ENCODE data around the gene PKIG.
"Not testable (repeated sequence)": the region's sequence is repeated elsewhere in the genome, so short reads cannot be mapped to it uniquely, and the experiment has no call there.

The PKIG gene

DNA sequence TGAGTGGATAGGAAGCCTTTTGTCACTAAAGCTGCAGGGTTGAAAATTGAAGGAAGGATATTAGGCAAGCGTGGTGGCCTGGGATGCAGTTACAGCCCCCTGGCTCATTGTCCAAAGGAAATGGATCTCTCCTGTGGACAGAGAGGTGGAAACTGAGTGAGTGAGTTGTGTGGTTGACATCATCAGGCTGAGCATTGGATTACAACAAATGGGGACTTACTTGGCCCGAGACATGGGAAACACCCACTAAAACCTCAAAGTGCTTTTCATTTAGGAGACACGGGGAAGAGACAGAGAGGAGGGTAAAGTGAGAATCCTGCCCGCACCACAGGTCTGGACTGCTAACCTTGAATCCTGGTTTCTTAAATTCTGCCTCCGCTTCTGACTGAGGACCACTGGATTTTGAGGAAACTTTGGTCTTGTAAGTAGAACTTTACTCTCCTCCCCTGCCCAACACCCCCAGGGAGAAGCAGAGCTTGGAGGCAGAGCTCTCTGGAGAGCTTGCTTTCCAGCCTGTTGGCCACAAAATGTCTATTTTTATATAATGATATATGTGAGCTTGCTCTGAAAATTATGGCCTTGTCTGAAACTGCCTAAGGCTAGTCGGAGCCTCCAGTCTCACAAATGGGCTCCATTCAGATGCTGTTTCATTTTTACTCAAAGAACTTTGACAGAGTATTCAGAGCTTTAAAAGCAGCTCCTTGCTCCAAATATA is at the start of gene PKIG:
Gene PKIG (plus strand): TSS at position 269 of the 715 bp plus-strand sequence. CDS start 31,978 bp downstream, outside the sequence.
- DNase-seq = no peak

DNA sequence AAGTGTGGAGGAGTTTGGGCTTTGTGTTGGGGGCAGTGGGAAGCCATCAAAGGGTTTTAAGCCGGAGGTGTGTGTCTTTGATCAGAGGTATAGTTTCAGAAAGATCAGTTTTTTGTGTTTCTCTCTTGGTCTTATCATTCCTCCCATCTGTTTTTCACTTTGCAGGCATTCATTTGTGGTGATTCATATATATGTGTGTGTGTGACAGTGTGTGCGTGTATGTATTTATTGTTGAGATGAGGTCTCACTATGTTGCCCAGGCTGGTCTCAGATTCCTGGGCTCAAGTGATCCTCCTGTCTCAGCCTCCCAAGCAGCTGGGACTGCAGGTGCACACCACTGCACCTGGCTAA is 49.4 kb upstream of the PKIG start:
- no peak for DNase-seq

DNA sequence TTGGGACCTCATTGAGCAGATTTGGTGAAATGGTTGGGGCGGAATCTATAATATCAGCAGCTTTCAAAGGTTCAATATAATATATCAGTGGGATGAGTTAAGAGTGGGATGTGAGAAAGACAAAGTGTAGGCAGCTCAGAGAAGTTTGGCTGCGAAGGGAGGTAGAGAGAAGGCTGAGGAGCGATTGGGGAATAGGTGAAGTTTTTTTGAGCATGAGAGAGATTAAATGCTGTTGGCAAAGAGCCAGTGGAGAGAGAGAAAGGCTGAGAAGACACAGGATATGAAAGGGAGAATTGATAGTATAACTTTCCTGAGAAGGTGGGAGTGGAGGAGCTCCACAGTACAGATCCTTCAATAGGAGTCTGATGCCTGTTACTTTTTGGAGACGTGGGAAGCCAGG is 48.5 kb upstream of the PKIG start:
- no peak for DNase-seq

DNA sequence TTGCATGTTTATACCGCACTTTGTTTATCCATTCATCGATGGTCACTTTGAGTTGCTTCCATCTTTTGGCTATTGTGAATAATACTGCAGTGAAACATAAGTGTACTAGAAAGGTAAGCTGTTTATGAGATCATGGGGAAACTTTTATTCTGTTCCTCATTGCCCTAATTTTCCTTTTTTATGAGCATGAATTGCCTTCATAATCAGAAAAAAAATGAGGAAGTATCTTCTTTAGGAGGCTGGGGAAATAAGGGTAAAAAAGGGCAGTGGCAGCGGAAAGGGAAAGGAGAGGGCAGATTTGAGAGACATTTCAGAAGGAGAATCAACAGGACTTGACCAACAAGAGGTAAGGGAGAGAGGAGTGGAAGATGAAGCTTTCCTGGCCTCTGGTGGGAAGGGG is 46.2 kb upstream of the PKIG start:
- DNase-seq = no peak

DNA sequence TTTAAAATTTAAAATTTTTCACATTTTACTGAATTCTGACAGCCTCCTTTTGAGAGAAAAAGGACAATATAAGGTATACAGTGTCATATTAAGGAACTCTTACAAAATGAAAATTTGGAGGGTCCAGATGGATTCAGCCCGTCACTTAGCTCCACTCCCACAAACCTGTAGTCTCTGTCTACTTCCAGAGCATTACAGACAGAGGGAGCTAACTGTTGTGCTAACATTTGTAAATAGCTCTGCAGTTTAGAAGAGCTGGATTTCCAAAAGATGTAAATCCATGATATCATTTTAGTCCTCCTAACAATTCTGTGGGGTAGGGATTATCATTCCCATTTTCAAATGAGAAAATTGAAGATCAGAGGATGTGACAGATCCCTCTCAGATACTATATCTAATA is 44.4 kb upstream of the PKIG start:
- no peak for DNase-seq

DNA sequence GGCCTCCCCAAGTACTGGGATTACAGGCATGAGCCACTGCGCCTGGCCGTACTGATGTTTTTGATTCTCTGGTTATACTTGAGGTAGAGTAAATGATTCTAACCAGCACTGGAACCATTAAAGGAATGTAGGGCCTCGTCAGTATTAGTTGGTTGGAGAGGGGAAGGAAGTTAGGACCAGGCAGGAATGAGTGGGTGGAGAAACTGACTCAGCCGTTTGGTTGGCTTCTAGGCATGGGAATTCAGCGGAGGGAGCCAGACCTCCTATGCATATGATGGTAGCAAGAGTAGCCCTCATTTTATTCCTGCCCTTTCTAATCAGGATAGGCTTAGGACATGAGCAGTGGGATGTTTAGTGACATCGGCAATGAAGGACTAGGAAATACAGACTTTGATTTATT is 41.5 kb upstream of the PKIG start:
- no peak for DNase-seq

DNA sequence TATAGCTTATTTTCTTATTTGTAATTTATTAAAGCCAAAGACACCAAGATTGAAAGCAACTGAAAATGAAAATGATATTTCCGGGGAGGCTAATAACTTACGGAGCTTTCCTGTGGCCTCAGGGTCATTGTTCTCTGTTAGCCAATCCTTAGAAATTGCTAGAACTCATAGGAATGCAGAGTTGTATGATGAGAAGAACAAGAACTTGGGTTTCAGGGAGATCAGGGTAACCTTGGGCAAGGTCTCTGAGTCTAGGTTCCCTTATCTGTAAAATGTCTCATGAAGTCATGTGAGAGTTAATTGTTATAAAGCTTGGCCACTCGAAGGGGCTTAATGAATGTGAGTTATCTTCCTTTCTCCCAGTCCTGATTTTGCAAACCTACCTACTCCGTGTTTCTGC is 40.4 kb upstream of the PKIG start:
- DNase-seq = no peak

DNA sequence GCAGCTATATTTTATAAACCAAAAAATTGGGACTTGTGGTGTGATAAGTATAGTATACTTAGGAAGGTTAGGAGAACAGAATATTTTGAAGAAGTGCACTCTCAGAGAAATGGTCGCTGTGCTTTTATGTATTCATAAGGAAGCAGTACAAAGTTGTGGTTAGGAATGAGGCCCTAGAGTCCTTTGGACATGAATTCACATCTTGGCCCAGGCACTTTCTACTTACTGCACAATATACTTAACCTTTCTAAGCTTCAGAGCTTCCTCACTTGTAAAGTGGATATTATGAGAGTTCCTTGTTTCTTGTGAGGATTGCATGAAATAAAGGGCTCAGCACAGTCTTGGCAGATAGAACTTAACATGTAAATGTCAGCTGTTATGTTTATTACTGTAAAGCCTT is 39.5 kb upstream of the PKIG start:
- DNase-seq = no peak

DNA sequence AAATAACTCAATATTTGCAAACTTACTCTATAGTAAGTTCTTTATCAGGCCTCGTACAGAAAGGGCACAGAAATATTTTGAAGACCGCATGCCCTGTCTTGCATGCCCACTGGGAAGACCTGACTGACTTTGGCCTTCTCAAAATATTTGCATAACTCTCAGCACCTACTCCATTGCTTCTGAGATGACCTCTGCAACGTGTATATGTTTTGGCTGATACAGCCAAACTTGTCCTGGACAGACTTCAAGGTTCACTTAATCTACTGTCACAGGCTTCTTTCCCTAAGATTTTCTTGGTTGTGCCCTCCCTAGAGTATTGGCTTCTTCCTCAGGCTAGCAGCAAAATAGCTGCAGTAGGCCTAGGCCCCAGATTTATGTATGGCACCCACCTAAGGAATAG is 39.0 kb upstream of the PKIG start:
- no peak for DNase-seq

DNA sequence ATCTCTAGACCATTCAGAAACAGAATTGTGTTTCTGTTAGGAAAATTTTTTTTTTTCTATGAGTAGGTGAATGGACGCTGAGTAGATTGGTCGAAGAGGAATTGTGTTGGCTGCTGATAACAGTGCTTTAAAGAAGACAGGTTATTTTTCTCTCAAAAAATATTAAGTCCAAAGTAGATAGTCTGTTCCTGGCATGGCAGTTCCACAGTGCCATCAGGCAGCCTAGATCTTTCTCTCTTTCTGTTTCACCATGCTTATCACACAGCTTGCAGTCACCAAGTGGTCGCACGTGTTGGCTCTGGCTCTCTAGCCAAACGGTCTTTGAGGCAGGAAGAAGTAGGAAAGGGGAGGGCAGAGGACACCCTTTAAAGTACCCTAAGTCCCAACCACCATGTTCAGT is 38.1 kb upstream of the PKIG start:
- DNase-seq = no peak

DNA sequence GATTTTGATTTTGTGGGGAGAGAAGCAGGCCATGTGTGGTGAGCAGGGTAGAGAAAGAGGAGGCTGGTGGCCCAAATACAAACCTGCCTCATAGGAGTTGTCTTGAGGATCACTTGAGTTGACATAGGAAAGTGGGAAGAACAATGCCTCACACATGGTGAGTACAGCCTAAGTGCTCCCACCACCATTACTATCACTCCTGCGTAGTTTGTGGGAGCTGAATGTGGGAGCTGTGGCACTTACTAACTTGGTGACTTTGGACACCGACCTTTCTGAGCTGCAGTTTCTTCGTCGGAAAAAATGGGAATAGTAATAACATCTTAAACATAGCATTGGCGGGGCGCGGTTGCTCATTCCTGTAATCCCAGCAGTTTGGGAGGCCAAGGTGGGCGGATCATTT is 35.0 kb upstream of the PKIG start:
- DNase-seq = no peak

DNA sequence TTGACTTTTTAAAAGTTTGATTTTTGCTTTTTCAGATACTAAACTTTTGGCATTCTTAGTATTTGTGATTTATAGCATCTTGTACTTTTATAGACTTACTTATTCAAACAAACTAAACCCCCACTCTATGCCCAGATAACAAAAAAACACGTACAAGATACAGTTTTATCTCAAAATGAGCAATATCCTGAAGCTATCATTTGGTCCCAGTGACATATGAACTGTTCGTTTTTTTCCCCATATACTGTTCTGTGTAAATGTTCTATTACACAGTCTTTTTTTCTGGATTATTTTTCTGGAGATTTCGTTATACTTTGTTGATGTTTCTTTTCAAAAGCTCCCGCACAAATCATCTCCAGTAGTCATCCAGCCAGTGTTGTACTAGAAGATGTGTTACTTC is 33.3 kb upstream of the PKIG start:
- DNase-seq = no peak

DNA sequence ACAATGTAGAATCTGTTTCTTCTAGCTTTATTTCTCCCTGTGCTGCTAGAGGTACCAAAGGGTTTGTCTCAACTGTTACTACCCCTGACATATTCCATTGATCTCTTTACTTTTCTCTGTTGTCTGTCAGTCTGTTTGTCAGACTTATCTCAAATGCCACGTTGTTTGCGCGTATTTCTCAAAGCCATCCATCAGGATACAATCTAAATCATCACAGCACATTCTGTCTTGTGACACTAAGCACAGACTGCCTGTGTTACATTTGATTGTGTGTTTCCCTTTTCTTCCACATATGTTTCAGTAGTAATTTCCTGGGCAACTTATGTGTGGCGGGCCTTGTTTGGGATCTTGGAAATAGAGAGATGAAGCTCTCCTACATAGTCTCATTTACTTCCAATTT is 30.3 kb upstream of the PKIG start:
- no peak for DNase-seq

DNA sequence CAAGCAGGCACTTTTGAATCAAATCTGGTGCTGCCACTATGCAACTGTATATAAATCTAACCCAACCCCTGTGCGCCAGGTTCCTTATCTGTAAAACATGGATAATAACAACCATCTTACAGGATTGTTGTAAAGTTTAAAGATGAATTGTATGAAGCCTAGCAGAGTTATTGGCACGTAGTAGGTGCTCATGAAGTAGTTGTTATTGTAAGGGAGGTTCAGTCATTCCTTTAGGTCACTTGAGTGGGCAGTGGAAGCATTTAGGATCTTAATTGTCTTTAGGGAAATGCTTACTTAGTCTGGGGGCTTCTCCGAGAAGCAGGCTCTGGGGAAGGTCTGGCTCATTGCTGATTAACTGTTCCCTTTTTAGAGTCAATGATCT is 29.8 kb upstream of the PKIG start:
- no peak for DNase-seq

DNA sequence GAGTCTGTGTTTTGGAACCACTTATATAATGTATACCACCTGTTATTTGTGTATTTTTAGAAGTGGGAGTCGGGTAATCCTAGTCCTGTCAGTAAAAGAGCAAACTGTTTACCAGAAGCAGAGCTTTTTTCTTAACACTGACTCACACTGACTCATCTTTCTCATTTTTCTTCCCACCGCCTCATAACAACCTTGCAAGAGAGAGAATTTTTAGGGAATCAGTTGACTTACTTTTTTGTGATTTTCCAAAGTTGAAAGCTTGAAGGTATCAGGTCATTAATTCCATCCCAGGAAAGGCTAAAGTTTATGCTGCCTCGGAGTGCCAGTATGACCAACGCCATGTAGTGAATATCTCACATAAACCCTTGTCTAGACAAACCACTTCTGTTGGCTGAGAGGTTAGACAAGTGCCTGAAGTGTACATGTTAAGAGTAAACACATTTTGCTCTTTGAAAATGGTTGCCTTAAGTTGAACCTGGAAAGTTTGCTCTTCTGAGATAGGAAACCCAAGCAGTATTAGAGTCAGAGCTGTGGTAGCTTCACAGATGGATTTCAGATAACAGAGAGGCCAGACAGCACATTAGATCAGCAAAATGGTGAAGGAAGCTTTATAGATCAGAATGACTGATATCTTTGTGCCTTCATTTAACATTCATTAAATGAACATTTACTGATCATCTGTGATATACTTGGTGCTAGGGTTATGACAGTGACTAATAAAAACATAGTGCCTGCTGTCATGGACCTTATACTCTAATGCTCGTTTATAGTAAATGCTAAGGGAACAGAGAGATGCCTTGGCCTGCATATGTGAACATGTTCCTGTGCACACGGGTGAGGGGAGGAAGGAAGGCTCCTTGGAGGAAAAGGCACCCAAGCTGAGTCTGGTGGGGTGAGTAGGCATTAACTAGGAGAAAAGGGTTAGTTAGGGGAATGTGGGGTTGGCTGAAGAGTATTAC is 29.1 kb upstream of the PKIG start:
- no peak for DNase-seq

DNA sequence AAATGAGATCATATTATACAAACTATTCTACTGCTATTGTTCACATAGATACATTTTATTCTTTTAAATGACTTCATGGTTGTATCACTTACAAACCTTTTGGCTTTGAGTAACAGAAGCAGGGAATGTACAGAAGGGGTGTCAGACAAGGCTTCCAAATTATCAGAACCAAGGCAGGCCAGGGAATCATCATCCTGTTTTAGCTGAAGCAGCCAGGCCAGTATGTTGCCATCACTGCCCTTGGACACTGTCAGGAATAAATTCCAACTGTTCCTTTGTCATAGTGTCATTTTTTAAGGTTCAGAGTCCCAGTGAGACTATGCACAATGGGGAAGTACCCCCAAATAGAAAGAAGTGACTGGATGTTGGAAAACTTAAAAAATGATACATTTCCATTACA is 23.1 kb upstream of the PKIG start:
- DNase-seq = no peak

DNA sequence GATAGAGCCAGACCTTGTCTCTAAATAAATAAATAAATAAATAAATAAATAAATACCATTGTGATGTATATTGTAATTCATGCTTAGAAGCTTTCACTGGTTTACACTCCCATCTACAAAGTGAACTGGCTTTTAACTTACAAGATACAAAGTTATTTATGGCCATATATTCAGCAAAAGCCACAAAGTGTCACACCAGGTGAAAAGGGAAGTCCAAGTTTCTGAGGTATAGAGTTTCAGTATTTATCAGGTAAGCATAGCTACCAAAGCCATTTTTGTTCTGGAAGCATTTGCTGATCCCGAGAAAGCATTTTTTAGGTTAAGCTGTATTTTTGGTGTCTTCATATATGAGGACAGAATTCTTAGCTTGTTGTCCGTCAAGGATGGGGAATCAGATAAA is 22.1 kb upstream of the PKIG start:
- no peak for DNase-seq

DNA sequence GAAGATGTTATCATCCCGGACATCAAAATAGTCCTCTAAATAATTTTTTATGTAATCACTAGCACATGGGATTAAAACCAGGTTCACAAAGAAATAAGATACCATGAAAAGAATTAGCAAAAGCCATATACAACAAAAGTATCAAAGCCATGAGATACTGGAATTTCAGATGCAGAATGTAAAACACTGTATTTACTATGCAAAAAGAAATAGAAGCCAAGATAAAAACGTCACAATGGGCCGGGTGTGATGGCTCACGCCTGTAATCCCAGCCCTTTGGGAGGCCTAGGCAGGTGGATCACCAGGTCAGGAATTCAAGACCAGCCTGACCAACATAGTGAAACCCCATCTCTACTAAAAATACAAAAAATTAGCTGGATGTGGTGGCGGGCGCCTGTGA is 21.6 kb upstream of the PKIG start:
- DNase-seq = not testable (repeated sequence)

DNA sequence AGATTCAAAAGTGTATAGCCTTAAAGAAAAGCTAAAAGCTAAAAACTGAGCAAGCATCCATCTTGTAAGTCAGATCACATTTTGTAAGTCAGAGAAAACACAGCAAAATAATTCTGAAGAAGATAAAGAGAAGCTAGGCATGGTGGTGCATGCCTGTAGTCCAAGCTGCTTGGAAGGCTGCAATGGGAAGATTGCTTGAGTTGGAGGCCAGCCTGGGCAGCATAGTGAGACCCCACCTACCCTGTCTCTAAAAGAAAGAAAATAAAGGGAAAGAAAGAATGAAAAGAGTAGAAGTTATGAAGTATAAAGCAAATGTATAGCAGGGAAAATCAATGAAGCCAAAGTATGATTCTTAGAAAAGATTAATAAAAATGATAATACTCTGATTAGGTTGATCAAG is 20.5 kb upstream of the PKIG start:
- DNase-seq = no peak

DNA sequence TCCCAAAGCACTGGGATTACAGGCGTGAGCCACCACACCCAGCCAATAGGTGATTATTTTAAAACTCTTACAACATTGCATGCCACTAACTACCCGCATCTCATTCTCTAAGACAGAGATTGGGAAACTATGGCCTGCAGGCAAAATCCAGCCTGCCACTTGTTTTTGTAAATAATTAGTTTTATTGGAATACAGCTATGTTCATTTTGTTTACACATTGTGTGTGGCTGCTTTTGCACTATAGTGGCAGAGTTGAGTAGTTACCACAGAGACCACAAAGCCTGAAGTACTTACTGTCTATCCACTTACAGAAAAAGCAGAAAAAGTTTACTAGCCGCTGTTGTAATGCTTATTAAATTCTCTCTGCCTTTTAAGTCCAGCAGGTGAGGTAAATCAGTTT is 16.4 kb upstream of the PKIG start:
- no peak for DNase-seq

DNA sequence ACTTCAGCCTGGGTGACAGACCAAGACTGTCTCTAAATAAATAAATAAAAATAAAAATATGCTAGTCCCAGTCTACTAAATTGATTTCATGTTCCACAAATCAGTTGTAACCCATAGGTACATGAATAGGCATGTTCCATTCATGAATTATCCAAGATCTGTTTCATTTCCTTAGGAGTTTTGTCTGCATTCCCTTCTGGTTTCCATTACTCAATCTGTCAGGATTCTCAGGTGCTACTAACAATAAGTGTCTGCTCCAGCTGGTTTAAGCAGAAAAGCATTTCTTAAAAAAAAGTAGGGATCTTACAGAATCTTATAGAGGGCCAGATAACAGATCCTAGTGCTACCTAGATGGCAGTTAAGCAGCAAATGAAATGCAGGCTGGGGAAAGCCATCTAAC is 15.6 kb upstream of the PKIG start:
- no peak for DNase-seq

DNA sequence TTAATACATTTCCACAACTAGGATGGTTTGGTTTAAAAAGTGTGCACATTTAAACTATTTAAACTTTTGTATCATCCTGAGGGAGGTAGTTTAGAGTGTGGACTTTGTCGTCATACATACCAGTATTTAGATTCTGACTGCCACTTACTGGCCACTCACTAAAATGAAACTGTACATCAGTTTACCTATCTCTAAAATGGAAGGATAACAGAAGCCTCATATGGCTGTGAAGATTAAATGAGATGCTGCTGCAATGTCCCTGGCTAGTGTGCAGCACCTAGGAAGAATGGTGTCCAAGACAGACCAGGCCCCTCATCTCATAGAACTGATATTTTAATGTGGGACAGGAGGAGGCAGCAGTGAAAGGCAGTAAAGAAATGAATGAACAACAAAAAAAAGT is 12.0 kb upstream of the PKIG start:
- DNase-seq = no peak

DNA sequence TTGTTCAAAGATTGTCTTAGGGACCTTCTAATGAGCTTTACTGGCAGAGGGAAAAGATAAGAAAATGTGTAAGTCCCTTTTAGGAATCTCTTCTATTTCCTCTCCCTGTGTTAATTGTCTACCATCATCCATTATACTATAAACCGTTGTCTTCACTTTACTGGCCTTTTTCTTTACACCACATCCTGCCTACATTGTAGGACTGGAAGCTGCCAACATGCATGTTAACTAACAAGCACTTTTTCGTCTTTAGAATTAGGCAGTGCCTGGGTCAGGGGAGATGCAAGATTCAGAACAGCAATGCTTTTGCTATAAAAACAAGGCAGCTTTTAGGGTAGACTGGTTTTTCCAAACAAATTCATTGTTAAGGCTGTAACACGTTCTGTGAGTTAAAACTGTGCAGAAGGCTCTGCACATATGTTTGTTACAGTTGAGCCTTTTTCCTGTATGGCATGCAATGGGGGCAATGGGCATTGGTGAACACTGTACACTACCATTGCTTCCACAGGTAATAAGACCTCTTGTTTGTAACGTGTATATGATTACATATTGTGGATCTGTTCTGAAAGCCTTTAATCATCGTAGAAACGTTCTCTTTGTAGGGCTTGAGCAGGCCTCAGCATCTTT is 10.9 kb upstream of the PKIG start:
- no peak for DNase-seq

Data from stimulated activated CD8-positive, alpha-beta memory T cell treated with anti-CD3 and anti-CD28 coated beads, Interleukin-4, amount 100 ng/mL, for 48 hours (primary cell).